HepG2 (cell line): Measurements from ENCODE around the gene GLOD5. TPM values are rescaled to one million over a fixed set of nuclear protein-coding genes. Genes with fewer than 3 reads are reported as not detected.

ENCODE experiments used
- ATAC-seq: fragments of 200-7000 bp; cut with Tn5 transposase; 3 replicates; pipeline ENCODE4 v1.9.1; 2020; ENCODE audit warnings: mild to moderate bottlenecking, moderate library complexity
- BruUV-seq: library from RNA; stranded (reverse); fragments of 400-500 nt; replicated peaks from 2 replicates; lab custom pipeline; 2021; lab: Mats Ljungman, UMichigan
- CTCF ChIA-PET: fragments of 300-600 bp; formaldehyde crosslinking; extraction: SDS; loops from one replicate; lab custom pipeline; 2021; ENCODE audit warnings: low total read pairs, inconsistent platforms, low intra/inter-chr PET ratio; lab: Yijun Ruan, JAX
- POLR2A ChIA-PET: fragments of 350-600 bp; sonication (Branson Sonifier 250); formaldehyde crosslinking; loops from one replicate; lab custom pipeline; 2020; ENCODE audit warnings: antibody characterized with exemption, inconsistent platforms; lab: Yijun Ruan, JAX
- DNase-seq: peaks from one replicate; pipeline ENCODE4 v3.0.0-alpha.2; 2015; ENCODE audit warnings: low spot score
- FAIRE-seq: peaks from 3 replicates; lab custom pipeline; 2011; peaks lifted over from hg19 to GRCh38; lab: Jason Lieb, UNC
- H2AFZ ChIP-seq: one replicate; pipeline ENCODE4 v1.6.1; 2011; ENCODE audit warnings: low read length, inconsistent platforms
- H3K27ac ChIP-seq: fragments of 300-600 bp; 3 replicates; pipeline ENCODE4 v1.8.0; 2011; ENCODE audit warnings: mixed run types, mild to moderate bottlenecking, mixed read lengths, low read length, inconsistent platforms; ENCODE audit not compliant: insufficient read depth; ENCODE audit errors: extremely low read length
- H3K27me3 ChIP-seq, 2 experiments: fragments of 200-600 bp in 1 of 2; 2 replicates in 1 of 2; 3 replicates in 1 of 2; pipeline versions ENCODE4 v1.6.0 to v1.8.0; 2011; ENCODE audit warnings: low read length in 2 of 2, mild to moderate bottlenecking in 2 of 2, moderate library complexity in 2 of 2, inconsistent platforms in 1 of 2; ENCODE audit not compliant: insufficient read depth in 2 of 2, control insufficient read depth in 1 of 2
- H3K36me3 ChIP-seq, 2 experiments: fragments of 200-600 bp in 1 of 2; replicated peaks in 1 of 2; 2 replicates in 1 of 2; 3 replicates in 1 of 2; pipeline versions ENCODE4 v1.5.1 to v1.8.0; 2011; ENCODE audit warnings: low read length in 2 of 2, inconsistent platforms in 1 of 2; ENCODE audit not compliant: insufficient read depth in 2 of 2, control insufficient read depth in 1 of 2
- H3K4me1 ChIP-seq: 2 replicates; pipeline ENCODE4 v1.5.1; 2012; ENCODE audit warnings: low read length, inconsistent platforms; ENCODE audit not compliant: insufficient read depth
- H3K4me2 ChIP-seq: 2 replicates; pipeline ENCODE4 v1.6.0; 2011; ENCODE audit warnings: low read depth, low read length, inconsistent platforms
- H3K4me3 ChIP-seq, 3 experiments: fragments of 200-600 bp in 1 of 3; sonication (generic), shearing (Covaris generic) in 1 of 3; replicated peaks in 1 of 3; 2 replicates each; pipeline ENCODE4 v1.5.1; 2011 to 2016; ENCODE audit warnings: low read length in 3 of 3, inconsistent platforms in 2 of 3, low read depth in 2 of 3, mild to moderate bottlenecking in 2 of 3, control low read depth in 1 of 3, mixed read lengths in 1 of 3; ENCODE audit not compliant: insufficient read depth in 1 of 3
- H3K79me2 ChIP-seq: one replicate; pipeline ENCODE4 v1.6.1; 2011; ENCODE audit warnings: low read length, inconsistent platforms; ENCODE audit not compliant: insufficient read depth
- H3K9ac ChIP-seq: 2 replicates; pipeline ENCODE4 v1.6.0; 2011; ENCODE audit warnings: mild to moderate bottlenecking, low read depth, low read length, inconsistent platforms; ENCODE audit not compliant: insufficient read depth
- H3K9me3 ChIP-seq: 2 replicates; pipeline ENCODE4 v1.5.1; 2012; ENCODE audit warnings: mild to moderate bottlenecking, low read length
- H4K20me1 ChIP-seq: 2 replicates; pipeline ENCODE4 v1.6.0; 2011; ENCODE audit warnings: inconsistent platforms, mild to moderate bottlenecking, low read length, moderate library complexity; ENCODE audit not compliant: insufficient read depth
- AFF4 ChIP-seq: sonication (generic); formaldehyde crosslinking; IDR thresholded peaks from 2 replicates; pipeline ENCODE4 v1.4.0; 2020; ENCODE audit warnings: missing genetic modification reagents
- E2F5 ChIP-seq: sonication (generic); formaldehyde crosslinking; conservative IDR thresholded peaks from 2 replicates; pipeline ENCODE4 v1.4.0; 2020; ENCODE audit warnings: missing genetic modification reagents
- GATA4 ChIP-seq: sonication (generic); IDR thresholded peaks from 2 replicates; pipeline ENCODE4 v1.6.1; 2016; ENCODE audit warnings: antibody characterized with exemption, low read depth, borderline replicate concordance
- NAIF1 ChIP-seq: sonication (generic); formaldehyde crosslinking; IDR thresholded peaks from 2 replicates; pipeline ENCODE4 v1.5.0; 2020; ENCODE audit warnings: mild to moderate bottlenecking, missing genetic modification reagents, borderline replicate concordance
- NPAS2 ChIP-seq: sonication (generic); formaldehyde crosslinking; IDR thresholded peaks from 2 replicates; pipeline ENCODE4 v1.8.0; 2022; ENCODE audit warnings: mild to moderate bottlenecking, missing genetic modification reagents, borderline replicate concordance
- RCOR2 ChIP-seq: IDR thresholded peaks from 2 replicates; pipeline ENCODE4 v1.6.1; 2016; ENCODE audit warnings: missing biosample characterization, missing genetic modification reagents
- USF2 ChIP-seq, 2 experiments: sonication (generic) in 1 of 2; formaldehyde crosslinking in 1 of 2; IDR thresholded peaks; 2 replicates each; pipeline versions ENCODE4 v1.5.1 to v1.6.1; 2011 to 2020; ENCODE audit warnings: borderline replicate concordance in 1 of 2, low read depth in 1 of 2, low read length in 1 of 2, mild to moderate bottlenecking in 1 of 2, missing genetic modification reagents in 1 of 2, moderate library complexity in 1 of 2
- ZNF414 ChIP-seq: sonication (generic); formaldehyde crosslinking; IDR thresholded peaks from 2 replicates; pipeline ENCODE4 v1.5.0; 2020; ENCODE audit warnings: missing genetic modification reagents
- ZNF710 ChIP-seq: sonication (generic); formaldehyde crosslinking; IDR thresholded peaks from 2 replicates; pipeline ENCODE4 v1.5.0; 2020; ENCODE audit warnings: mild to moderate bottlenecking, missing genetic modification reagents, borderline replicate concordance
- WGBS: methylation state at CpG from one replicate; pipeline ENCODE4 v1.1.6; 2017; ENCODE audit warnings: low lambda C conversion rate; 5-methylcytosine and 5-hydroxymethylcytosine counted together
- in situ Hi-C: cut with HindIII; loops from 2 replicates; pipeline ENCODE4 v1.10.0; 2017; ENCODE audit warnings: low pct_unique_long_range_greater_than_20kb; ENCODE audit not compliant: extremely low pct_ligation_motif_present
- intact Hi-C: fragments of 100-400 bp; cut with micrococcal nuclease; formaldehyde crosslinking; loops from one replicate; pipeline ENCODE4 v1.10.0; 2022; ENCODE audit not compliant: unreplicated experiment
- polyA plus RNA-seq, 8 experiments: library from polyadenylated mRNA; depleted of rRNA in 3 of 8; stranded (reverse) in 7 of 8; unstranded in 1 of 8; fragments of >200 nt; fragmentation: Illumina TruSeq in 4 of 8; extraction: Trizol in 4 of 8; gene quantifications; 2 replicates each; pipeline versions ENCODE4 v1.2.1 to v1.2.3, GENCODE V29; 2011 to 2016; ENCODE audit warnings: low read depth in 4 of 8, missing spikeins in 1 of 8, mixed read lengths in 1 of 8; ENCODE audit not compliant: insufficient read depth in 1 of 8
- total RNA-seq, 5 experiments: library from RNA; depleted of rRNA; stranded (reverse); fragments of >200 nt; fragmentation: Illumina TruSeq; extraction: Trizol; gene quantifications; 2 replicates each; pipeline ENCODE4 v1.2.3, GENCODE V29; 2016; ENCODE audit warnings: low read depth in 1 of 5

Gene GLOD5
- total and polyA plus RNA-seq, 2 of the 13 experiments (the other 11 are each of a cell fraction or from before 2014, with no cell fraction given), result 0.93 to 1.3 TPM

GRCh38 chrX:48794911-48795515 lies 33.5 kb downstream of the GLOD5 start (continued):
- no peak for TF ChIP-seq AFF4 (CRISPR knock-in tag)
- no peak for TF ChIP-seq GATA4
- TF ChIP-seq E2F5 (CRISPR knock-in tag), result no peak

- in situ Hi-C loops, result no loop called here
- Histone ChIP-seq H3K9ac (no peak overlapping the region), H3K27me3 (no peaks in the 10 kb centered on the region; a peak in 1 of 5 replicates), H3K4me2 (no peak overlapping the region), H3K9me3 (no peaks in the 10 kb centered on the region), H4K20me1 (no peaks in the 10 kb centered on the region), H2AFZ (no peak overlapping the region), H3K4me1 (peaks cover 56% of the 10 kb centered on the region), H3K79me2 (no peaks in the 10 kb centered on the region), H3K27ac (no peak overlapping the region)
- no peak for ATAC-seq
- WGBS, result 59% methylated on average over 2 of the region's 2 CpGs
- no peak for DNase-seq
- POLR2A ChIA-PET, result no interaction called here
- CTCF ChIA-PET, result no interaction called here
- intact Hi-C loops, result no loop called here
- no peak for FAIRE-seq
- no TSS peak for BruUV-seq
- no peak for TF ChIP-seq ZNF710 (CRISPR knock-in tag)
- TF ChIP-seq USF2 (IDR thresholded peaks at IDR 0.05; ENCODE audit: low read depth, low read length), result no peak
- TF ChIP-seq USF2 (CRISPR knock-in tag; IDR thresholded peaks at IDR 0.05; ENCODE audit: borderline replicate concordance), result no peak
- no peak for TF ChIP-seq ZNF414
- TF ChIP-seq NPAS2, result no peak
- TF ChIP-seq NAIF1 (CRISPR knock-in tag), result no peak
- no peak for TF ChIP-seq RCOR2 (CRISPR knock-in tag)
- TF ChIP-seq, all 625 proteins: peak for 0
- no peak overlapping the region for H3K4me3 ChIP-seq
- H3K36me3 ChIP-seq, result no peaks in the 10 kb centered on the region; a peak in 1 of 5 replicates
Measured at GRCh38 chrX:48798318-48798717, 36.8 kb downstream of the GLOD5 start.
